ENCODE results near the gene SLC17A7.
"Not testable (repeated sequence)": the region's sequence is repeated elsewhere in the genome, so short reads cannot be mapped to it uniquely, and the experiment has no call there.

SLC17A7 gene

GRCh38 chr19:49465371-49465770, 24.0 kb upstream of the SLC17A7 start:
- no peak for TF ChIP-seq ZFX (IDR thresholded peaks at IDR 0.05)
- TF ChIP-seq CTCF (conservative IDR thresholded peaks at IDR 0.05) = no peak
- H3K27ac ChIP-seq = no peak overlapping the region

GRCh38 chr19:49463960-49464740, 22.8 kb upstream of the SLC17A7 start:
- H3K27ac ChIP-seq = no peak overlapping the region
- no peak for TF ChIP-seq ZFX (IDR thresholded peaks at IDR 0.05)
- TF ChIP-seq CTCF (conservative IDR thresholded peaks at IDR 0.05) = no peak

- TF ChIP-seq CTCF (conservative IDR thresholded peaks at IDR 0.05) (no peak), ZFX (IDR thresholded peaks at IDR 0.05) (no peak)
- no peak overlapping the region for H3K27ac ChIP-seq
These were observed 21.2 kb upstream of the SLC17A7 start for GRCh38 chr19:49462492-49462891.

GRCh38 chr19:49461656-49462055, 20.3 kb upstream of the SLC17A7 start:
- TF ChIP-seq ZFX (IDR thresholded peaks at IDR 0.05) (no peak), CTCF (conservative IDR thresholded peaks at IDR 0.05) (no peak)
- no peak overlapping the region for H3K27ac ChIP-seq

GRCh38 chr19:49461130-49461529, 19.8 kb upstream of the SLC17A7 start:
- H3K27ac ChIP-seq = not testable (repeated sequence)

GRCh38 chr19:49459388-49459787, 18.1 kb upstream of the SLC17A7 start:
- TF ChIP-seq ZFX (IDR thresholded peaks at IDR 0.05) (no peak), CTCF (conservative IDR thresholded peaks at IDR 0.05) (no peak)
- no peak overlapping the region for H3K27ac ChIP-seq

GRCh38 chr19:49458567-49458903, 17.2 kb upstream of the SLC17A7 start:
- TF ChIP-seq ZFX (IDR thresholded peaks at IDR 0.05) (no peak), CTCF (conservative IDR thresholded peaks at IDR 0.05) (no peak)
- H3K27ac ChIP-seq = no peak overlapping the region

GRCh38 chr19:49456326-49456725, 15.0 kb upstream of the SLC17A7 start:
- no peak overlapping the region for H3K27ac ChIP-seq
- TF ChIP-seq CTCF (conservative IDR thresholded peaks at IDR 0.05) (no peak), ZFX (IDR thresholded peaks at IDR 0.05) (no peak)

Measured in C4-2B (cell line).